ENCODE results near the gene POR. TPM values are rescaled to one million over a fixed set of nuclear protein-coding genes. Genes with fewer than 3 reads are reported as not detected.

POR gene
- total RNA-seq, 2 donors from 2014 or later: 31.6 to 42.7 TPM

DNA sequence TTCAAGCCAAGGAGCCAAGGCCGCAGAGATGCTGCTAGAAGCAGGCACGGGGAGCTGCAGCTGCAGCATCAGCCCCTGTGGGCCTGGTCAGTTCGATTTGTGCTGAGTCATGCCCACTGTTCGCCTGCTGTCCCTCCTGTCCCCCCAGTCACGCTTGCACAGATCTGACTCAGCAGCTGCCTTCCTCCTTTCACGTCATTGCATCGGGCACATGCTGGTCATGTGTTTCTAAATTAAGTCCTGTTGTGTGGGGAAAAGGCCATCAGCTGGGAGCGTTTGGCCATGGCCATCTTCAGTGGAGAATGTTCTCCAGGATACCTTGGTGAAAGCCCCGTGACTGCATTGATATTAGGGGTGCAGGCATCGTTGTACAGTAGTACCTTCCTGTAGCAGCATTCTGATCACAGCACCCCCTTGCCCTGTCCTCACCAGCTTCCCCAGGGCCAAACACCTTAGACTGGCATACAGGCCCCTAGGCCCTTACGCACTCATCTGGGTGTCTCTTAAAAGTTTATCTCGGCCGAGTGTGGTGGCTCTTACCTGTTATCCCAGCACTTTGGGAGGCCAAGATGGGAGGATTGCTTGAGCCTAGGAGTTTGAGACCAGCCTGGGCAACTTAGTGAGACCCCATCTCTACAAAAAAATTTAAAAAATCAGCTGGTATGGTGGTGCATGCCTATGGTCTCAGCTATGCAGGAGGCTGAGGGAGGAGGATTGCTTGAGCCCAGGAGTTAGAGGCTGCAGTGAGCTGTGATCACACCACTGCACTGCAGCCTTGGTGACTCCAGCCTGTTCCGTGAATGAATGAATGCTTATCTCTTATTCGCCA is 23.2 kb downstream of the POR start:
- H3K4me3 Mint-ChIP-seq: no peak overlapping the region
- H3K27ac Mint-ChIP-seq: no peak overlapping the region
- ATAC-seq (replicated peaks in 1 of 2) (no peak), DNase-seq (no peak)
- no peaks in the 10 kb centered on the region for H3K4me1 Mint-ChIP-seq (ENCODE audit: low read depth)
- peaks cover 0 to 3% of the 10 kb centered on the region in 2 donors for H3K36me3 Mint-ChIP-seq (ENCODE audit: insufficient read depth in 2 of 2)
- H3K9me3 Mint-ChIP-seq: no peaks in the 10 kb centered on the region
- H3K27me3 Mint-ChIP-seq (ENCODE audit: low read depth): no peaks in the 10 kb centered on the region

DNA sequence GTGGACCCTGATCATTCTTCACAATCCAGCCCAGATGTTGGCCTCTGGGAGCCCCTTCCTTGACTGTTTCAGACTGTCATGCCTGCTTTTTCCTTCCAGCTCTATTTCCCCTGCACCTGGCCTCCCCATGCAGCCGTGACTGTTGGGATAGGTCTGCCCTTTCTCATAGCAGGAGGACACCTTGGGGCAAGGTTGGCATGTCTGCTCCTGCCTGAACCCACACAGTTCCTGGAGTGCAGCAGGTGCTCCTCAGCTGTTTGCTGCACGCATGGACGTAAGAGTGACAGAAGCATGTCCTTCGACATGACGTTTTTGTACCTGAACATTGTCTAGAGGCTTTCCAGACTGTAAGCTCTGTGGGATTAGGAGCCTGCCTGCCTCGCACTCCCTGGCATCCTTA is 24.0 kb downstream of the POR start:
- DNase-seq: no peak
- Mint-ChIP-seq H3K27me3 (ENCODE audit: low read depth) (no peaks in the 10 kb centered on the region), H3K36me3 (ENCODE audit: insufficient read depth in 2 of 2) (peaks cover 0 to 3% of the 10 kb centered on the region in 2 donors), H3K4me1 (ENCODE audit: low read depth) (no peaks in the 10 kb centered on the region), H3K4me3 (no peak overlapping the region), H3K27ac (no peak overlapping the region), H3K9me3 (no peaks in the 10 kb centered on the region)
- no peak for ATAC-seq (replicated peaks in 1 of 2)

DNA sequence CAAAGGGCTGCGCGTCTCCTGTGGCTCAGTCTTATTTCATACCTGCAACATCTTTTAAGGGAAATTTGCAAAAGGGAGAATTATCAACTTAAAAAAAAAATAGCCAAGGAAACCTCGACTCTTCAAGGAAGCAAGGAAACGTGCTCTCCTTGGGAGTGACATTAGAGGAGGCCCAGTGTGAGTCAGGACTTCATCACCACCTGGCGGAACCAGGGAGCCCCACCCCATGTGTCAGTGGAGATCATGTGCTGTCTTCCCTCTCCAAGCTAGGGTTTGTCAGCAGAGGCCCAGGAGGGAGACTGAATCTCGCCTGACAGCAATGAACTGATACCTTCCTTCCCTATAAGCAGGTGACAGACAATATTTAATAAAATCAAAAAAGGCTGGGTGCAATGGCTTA is 28.9 kb downstream of the POR start:
- H3K4me1 Mint-ChIP-seq (ENCODE audit: low read depth): peaks cover 17% of the 10 kb centered on the region
- H3K4me3 Mint-ChIP-seq: no peak overlapping the region
- ATAC-seq (replicated peaks in 1 of 2) (no peak), DNase-seq (no peak)
- H3K27ac Mint-ChIP-seq: no peak overlapping the region
- no peaks in the 10 kb centered on the region for H3K27me3 Mint-ChIP-seq (ENCODE audit: low read depth)
- H3K36me3 Mint-ChIP-seq (ENCODE audit: insufficient read depth in 2 of 2): peaks cover 0 to 3% of the 10 kb centered on the region in 2 donors
- peaks cover 0 to 3% of the 10 kb centered on the region in 2 donors for H3K9me3 Mint-ChIP-seq

DNA sequence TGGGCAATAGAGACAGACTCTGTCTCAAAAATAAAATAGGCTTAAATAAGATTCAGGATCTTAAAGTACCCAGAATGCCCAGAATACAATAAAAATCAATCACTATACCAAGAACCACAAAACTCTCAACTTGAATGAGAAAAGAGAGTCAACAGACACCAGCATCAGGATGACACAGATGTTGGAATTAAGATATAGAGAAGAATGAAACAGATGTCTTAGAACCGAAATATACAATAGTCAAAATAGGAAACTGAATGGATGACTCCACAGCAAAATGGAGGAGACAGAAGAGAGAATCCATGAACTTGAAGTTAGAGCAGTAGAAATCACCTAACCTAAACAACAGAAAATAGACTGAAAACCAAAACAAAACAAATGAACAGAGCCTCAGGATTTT is 29.6 kb downstream of the POR start:
- peaks cover 0 to 3% of the 10 kb centered on the region in 2 donors for H3K9me3 Mint-ChIP-seq
- H3K36me3 Mint-ChIP-seq (ENCODE audit: insufficient read depth in 2 of 2): peaks cover 0 to 3% of the 10 kb centered on the region in 2 donors
- peak overlapping the region in 1 of 2 donors; percentile 51 for H3K4me3 Mint-ChIP-seq
- peak overlapping the region; percentile 36 for H3K27ac Mint-ChIP-seq
- peak in 1 of 2 donors; percentile 53 for ATAC-seq (replicated peaks in 1 of 2)
- H3K4me1 Mint-ChIP-seq (ENCODE audit: low read depth): peaks cover 17% of the 10 kb centered on the region
- H3K27me3 Mint-ChIP-seq (ENCODE audit: low read depth): no peaks in the 10 kb centered on the region
- DNase-seq: no peak

DNA sequence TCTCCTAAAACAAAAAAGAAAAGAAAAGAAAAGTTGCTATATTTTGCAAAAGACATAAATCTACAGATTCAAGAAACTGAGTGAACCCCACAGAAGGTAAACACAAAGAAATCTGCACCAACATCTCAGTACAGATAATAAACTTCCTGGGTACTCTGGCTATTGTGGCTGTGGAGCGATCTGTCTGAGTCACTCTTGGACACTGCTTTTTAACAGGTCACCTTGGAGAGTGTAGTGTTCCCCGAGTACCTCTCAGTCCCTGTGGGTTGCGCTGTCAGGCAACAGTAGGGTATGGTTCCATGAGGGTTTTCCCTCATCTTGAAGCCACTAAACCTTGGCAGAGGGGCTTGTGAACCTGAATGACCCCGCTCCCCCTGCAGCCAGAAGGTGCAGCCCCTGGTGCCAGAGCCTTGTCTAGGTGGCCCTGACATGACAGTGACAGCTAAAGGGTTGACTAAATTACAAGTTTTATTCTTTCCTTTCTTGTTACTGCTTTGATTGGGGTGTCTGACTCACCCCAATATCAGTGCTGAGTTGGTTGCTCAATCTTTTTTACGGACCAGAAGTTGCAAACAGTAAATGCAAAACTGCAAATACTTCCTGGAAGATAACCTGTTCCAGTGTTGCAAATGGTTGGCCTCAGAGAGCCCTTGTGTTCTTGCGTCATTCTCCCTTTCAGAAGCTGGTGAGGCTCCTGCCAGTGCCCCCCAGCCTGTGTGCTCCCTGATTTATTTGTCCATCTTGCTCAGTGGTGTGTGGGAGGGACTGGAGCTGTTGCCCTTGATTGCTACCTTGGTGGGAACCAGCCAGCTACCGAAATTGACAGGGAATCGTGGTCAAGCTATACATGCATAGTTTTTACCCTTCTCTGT is 30.6 kb downstream of the POR start:
- H3K36me3 Mint-ChIP-seq (ENCODE audit: insufficient read depth in 2 of 2): peaks cover 0 to 3% of the 10 kb centered on the region in 2 donors
- H3K4me3 Mint-ChIP-seq: no peak overlapping the region
- ATAC-seq (replicated peaks in 1 of 2): peak; percentile 51 to 75
- H3K9me3 Mint-ChIP-seq: peaks cover 0 to 3% of the 10 kb centered on the region in 2 donors
- DNase-seq: no peak
- H3K4me1 Mint-ChIP-seq (ENCODE audit: low read depth): peaks cover 17% of the 10 kb centered on the region
- H3K27me3 Mint-ChIP-seq (ENCODE audit: low read depth): no peaks in the 10 kb centered on the region
- peak overlapping the region; percentile 2 for H3K27ac Mint-ChIP-seq

DNA sequence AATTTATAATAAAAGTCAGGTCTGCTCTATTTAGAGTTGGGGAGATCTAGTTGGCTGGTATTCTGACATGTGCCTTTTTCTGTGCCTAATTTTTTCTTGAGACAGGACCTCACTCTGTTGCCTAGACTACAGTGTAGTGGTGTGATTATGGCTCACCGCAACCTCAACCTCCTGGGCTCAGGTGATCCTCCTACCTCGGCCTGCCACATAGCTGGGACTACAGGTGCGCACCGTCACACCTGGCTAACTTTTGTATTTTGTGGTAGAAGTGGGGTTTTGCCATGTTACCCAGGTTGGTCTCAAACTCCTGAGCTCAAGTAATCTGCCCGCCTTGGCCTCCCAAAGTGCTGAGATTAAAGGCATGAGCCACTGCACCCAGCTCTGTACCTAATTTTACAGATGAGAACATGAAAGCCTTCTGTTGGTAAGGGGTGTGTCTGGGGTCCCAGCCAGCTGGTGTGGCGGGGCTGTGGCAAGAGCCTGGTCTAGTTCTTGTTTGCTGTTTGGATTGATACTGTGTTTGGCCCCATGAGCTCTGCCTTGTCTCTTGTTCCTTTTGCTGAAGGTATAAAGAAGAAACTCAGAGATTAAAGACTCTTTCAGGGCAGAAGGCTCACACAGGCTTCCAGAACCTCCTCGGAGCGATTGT is 31.4 kb downstream of the POR start:
- Mint-ChIP-seq H3K4me3 (no peak overlapping the region), H3K27ac (peak overlapping the region; percentile 2), H3K9me3 (peaks cover 0 to 3% of the 10 kb centered on the region in 2 donors), H3K4me1 (ENCODE audit: low read depth) (peaks cover 17% of the 10 kb centered on the region), H3K36me3 (ENCODE audit: insufficient read depth in 2 of 2) (peaks cover 0 to 3% of the 10 kb centered on the region in 2 donors), H3K27me3 (ENCODE audit: low read depth) (no peaks in the 10 kb centered on the region)
- DNase-seq (no peak), ATAC-seq (replicated peaks in 1 of 2) (no peak)

DNA sequence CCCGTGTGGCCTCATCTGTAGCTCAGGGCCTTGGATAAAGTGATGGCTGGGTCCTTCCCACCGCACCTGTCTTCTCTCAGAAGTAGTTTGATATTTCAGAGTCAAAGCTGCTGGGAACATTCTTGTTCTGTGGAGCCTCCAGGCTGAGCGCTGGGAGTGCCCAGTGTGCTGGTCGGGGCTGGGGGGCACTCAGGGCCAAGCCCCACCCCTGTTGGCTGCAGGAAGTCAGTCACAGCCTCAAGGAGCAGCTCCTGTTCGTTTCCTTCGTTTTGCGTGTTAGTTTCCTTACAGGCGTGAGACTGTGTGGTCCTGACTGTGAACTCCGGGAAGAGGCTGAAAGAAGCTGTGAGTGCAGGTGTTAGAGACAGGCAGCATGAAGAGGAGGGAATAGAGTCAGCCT is 33.2 kb downstream of the POR start:
- ATAC-seq (replicated peaks in 1 of 2) (no peak), DNase-seq (no peak)
- H3K36me3 Mint-ChIP-seq (ENCODE audit: insufficient read depth in 2 of 2): peaks cover 0 to 3% of the 10 kb centered on the region in 2 donors
- H3K27me3 Mint-ChIP-seq (ENCODE audit: low read depth): no peaks in the 10 kb centered on the region
- peaks cover 17% of the 10 kb centered on the region for H3K4me1 Mint-ChIP-seq (ENCODE audit: low read depth)
- H3K27ac Mint-ChIP-seq: no peak overlapping the region
- peaks cover 0 to 3% of the 10 kb centered on the region in 2 donors for H3K9me3 Mint-ChIP-seq
- no peak overlapping the region for H3K4me3 Mint-ChIP-seq

DNA sequence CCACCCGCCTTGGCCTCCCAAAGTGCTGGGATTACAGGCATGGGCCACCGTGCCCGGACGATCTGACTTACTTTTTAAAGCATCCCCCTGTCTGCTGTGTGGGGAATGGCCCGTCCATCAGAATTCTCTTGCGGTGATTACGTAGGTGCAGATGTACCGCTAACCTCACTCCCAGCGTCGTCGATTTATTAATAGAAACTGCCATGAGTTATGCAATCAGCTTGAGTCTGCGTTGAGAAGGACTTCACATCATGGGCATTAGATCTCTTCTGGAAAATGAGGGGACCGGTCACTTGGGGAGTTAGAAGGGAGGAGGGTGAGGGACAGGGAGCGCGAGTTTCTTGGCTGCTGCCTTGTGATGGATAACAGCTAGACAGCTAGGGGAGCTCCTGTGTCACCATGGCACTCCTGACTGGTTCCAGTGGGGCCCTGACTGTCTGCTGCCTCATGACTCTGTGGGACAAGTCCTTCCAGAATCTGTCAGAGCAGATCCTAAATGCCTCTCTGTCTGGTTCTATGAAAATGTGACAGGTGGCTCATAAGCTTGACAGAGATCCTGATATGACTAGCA is 35.2 kb downstream of the POR start:
- Mint-ChIP-seq H3K9me3 (no peaks in the 10 kb centered on the region), H3K4me3 (no peak overlapping the region), H3K27ac (no peak overlapping the region), H3K36me3 (ENCODE audit: insufficient read depth in 2 of 2) (no peaks in the 10 kb centered on the region), H3K4me1 (ENCODE audit: low read depth) (peaks cover 9% of the 10 kb centered on the region), H3K27me3 (ENCODE audit: low read depth) (no peaks in the 10 kb centered on the region)
- ATAC-seq (replicated peaks in 1 of 2): no peak
- no peak for DNase-seq

DNA sequence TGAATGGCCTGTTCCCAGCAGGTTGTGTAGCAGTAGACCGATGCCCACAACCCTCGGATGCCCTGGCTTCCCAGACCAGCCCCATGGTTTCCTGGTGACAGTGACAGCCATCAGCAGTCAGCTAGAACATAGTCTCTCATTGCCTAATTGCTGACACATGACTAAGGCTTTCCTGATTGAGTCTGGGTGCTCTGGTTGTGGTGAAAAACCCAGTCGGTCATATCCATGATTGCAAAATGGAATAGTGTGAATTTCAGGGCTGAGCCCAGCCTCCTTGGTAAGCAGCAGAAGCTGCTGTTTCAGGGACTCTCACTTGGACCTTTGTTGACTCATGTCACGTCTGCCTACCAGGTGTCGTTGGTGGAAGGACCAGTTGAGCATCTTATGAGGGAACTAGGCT is 36.6 kb downstream of the POR start:
- H3K4me3 Mint-ChIP-seq: no peak overlapping the region
- DNase-seq (no peak), ATAC-seq (replicated peaks in 1 of 2) (no peak)
- no peaks in the 10 kb centered on the region for H3K9me3 Mint-ChIP-seq
- H3K4me1 Mint-ChIP-seq (ENCODE audit: low read depth): no peaks in the 10 kb centered on the region
- peaks cover 0 to 1% of the 10 kb centered on the region in 2 donors for H3K36me3 Mint-ChIP-seq (ENCODE audit: insufficient read depth in 2 of 2)
- H3K27me3 Mint-ChIP-seq (ENCODE audit: low read depth): no peaks in the 10 kb centered on the region
- H3K27ac Mint-ChIP-seq: no peak overlapping the region

DNA sequence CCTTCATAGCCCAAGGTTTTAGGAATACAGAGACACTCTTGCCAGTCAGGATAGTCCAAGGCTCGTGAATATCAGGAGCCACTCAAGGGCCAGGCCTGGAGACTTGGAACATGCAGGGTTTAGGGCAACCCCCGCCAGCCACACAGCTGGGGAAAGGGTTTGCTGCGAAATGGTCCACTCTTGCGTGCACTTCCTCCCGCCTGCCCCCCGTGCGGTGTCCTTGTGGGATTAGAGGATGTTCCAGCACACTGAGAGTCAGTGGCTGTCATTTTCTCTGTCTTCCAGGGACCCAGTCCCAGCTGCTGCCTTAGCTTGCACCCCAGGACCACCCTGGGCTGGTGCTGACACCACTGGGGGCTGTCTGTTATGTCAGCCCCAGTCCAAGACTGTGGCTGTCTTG is 38.5 kb downstream of the POR start:
- DNase-seq (no peak), ATAC-seq (replicated peaks in 1 of 2) (no peak)
- peaks cover 0 to 1% of the 10 kb centered on the region in 2 donors for H3K36me3 Mint-ChIP-seq (ENCODE audit: insufficient read depth in 2 of 2)
- H3K4me3 Mint-ChIP-seq: no peak overlapping the region
- no peaks in the 10 kb centered on the region for H3K4me1 Mint-ChIP-seq (ENCODE audit: low read depth)
- no peaks in the 10 kb centered on the region for H3K27me3 Mint-ChIP-seq (ENCODE audit: low read depth)
- no peaks in the 10 kb centered on the region for H3K9me3 Mint-ChIP-seq
- no peak overlapping the region for H3K27ac Mint-ChIP-seq

DNA sequence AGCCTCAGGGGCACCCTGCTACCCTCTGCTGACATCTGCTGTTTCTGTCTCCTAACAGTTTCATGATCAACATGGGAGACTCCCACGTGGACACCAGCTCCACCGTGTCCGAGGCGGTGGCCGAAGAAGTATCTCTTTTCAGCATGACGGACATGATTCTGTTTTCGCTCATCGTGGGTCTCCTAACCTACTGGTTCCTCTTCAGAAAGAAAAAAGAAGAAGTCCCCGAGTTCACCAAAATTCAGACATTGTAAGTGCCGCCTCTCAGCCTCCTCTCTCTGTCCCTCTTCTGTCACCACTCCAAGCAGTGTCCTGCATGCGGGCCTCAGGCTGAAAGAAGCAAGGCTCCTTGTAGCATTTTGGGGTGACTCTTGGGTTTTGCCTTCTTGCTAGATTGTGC is 39.0 kb downstream of the POR start:
- Mint-ChIP-seq H3K27me3 (ENCODE audit: low read depth) (no peaks in the 10 kb centered on the region), H3K9me3 (no peaks in the 10 kb centered on the region), H3K4me3 (no peak overlapping the region), H3K4me1 (ENCODE audit: low read depth) (no peaks in the 10 kb centered on the region), H3K27ac (no peak overlapping the region), H3K36me3 (ENCODE audit: insufficient read depth in 2 of 2) (peaks cover 0 to 1% of the 10 kb centered on the region in 2 donors)
- ATAC-seq (replicated peaks in 1 of 2) (no peak), DNase-seq (no peak)

DNA sequence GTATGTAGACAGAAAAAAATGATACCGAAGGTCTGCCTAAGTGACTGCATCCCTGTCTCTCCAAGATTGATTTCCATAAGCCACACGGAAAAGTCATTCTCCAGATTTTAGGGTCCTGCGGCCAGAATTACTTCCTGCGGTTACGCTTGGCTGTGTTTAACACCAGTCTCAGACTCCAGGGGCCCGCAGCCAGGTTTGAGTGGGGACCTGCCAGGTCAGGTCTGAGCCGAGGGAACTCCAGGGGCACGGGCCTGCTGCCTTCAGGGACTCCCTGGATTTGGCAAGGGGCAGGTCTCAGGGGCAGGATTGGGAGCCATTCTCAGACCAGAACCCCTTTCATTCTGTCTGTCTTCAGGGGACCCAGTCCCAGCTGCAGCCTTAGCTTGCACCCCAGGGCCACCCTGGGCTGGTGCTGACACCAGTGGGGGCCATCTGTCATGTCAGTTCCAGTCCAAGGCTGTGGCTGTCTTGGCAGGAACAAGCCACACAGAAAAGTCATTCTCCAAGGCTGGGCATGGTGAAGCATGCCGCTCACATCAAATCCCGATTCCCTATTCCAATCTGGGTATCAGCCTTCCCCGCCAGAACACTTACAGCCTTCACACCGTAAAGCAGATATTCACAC is 40.5 kb downstream of the POR start:
- no peak overlapping the region for H3K4me3 Mint-ChIP-seq
- no peak overlapping the region for H3K27ac Mint-ChIP-seq
- DNase-seq (no peak), ATAC-seq (replicated peaks in 1 of 2) (no peak)
- peaks cover 0 to 1% of the 10 kb centered on the region in 2 donors for H3K36me3 Mint-ChIP-seq (ENCODE audit: insufficient read depth in 2 of 2)
- H3K9me3 Mint-ChIP-seq: no peaks in the 10 kb centered on the region
- no peaks in the 10 kb centered on the region for H3K4me1 Mint-ChIP-seq (ENCODE audit: low read depth)
- H3K27me3 Mint-ChIP-seq (ENCODE audit: low read depth): no peaks in the 10 kb centered on the region
